ENCODE results near the gene TNFAIP8L2. TPM values are rescaled to one million over a fixed set of nuclear protein-coding genes. Genes with fewer than 3 reads are reported as not detected.

The TNFAIP8L2 gene
- total RNA-seq, 1 experiment from 2014 or later, result not detected

- Histone ChIP-seq H3K18ac (ENCODE audit: insufficient read length, low read depth, low read length) (no peak overlapping the region), H3K4me1 (ENCODE audit: insufficient read depth, low read length) (no peaks in the 10 kb centered on the region), H3K23ac (ENCODE audit: insufficient read length, low read depth, low read length) (no peak overlapping the region), H3K4me2 (ENCODE audit: insufficient read depth, insufficient read length, low read length) (no peak overlapping the region), H4K20me1 (ENCODE audit: control insufficient read depth, insufficient read depth, insufficient read length) (no peaks in the 10 kb centered on the region), H2BK15ac (ENCODE audit: low read depth, low read length) (no peak overlapping the region), H3K14ac (ENCODE audit: insufficient read depth, low read length) (no peak overlapping the region), H3K27me3 (ENCODE audit: insufficient read depth, low read length) (no peaks in the 10 kb centered on the region), H3T11ph (ENCODE audit: low read length) (no peak overlapping the region), H3K9ac (ENCODE audit: extremely low read depth, insufficient read length, low read length) (no peak overlapping the region), H3K79me2 (ENCODE audit: insufficient read depth, low read length) (no peaks in the 10 kb centered on the region), H3K56ac (ENCODE audit: insufficient read length, low read depth, low read length) (no peak overlapping the region), H2BK5ac (ENCODE audit: insufficient read length, low read length) (no peak overlapping the region), H4K8ac (replicated peaks; ENCODE audit: insufficient read length, low read depth, low read length) (no peak overlapping the region), H4K91ac (ENCODE audit: insufficient read length, low read depth, low read length) (no peak overlapping the region), H2BK120ac (ENCODE audit: low read depth, low read length, poor library complexity, severe bottlenecking) (no peak overlapping the region), H2BK12ac (ENCODE audit: insufficient read length, low read depth, low read length) (no peak overlapping the region), H3K79me1 (ENCODE audit: insufficient read depth, low read depth, low read length, poor library complexity, severe bottlenecking) (no peaks in the 10 kb centered on the region), H3K9me3 (ENCODE audit: control insufficient read depth, low read depth, low read length) (no peaks in the 10 kb centered on the region), H2AFZ (ENCODE audit: low read length) (no peak overlapping the region), H3K23me2 (ENCODE audit: insufficient read length, low read depth, low read length, poor library complexity, severe bottlenecking) (no peaks in the 10 kb centered on the region), H3K27ac (ENCODE audit: insufficient read length, low read depth, low read length) (no peak overlapping the region), H2BK20ac (ENCODE audit: low read depth, low read length, poor library complexity, severe bottlenecking) (no peak overlapping the region), H2AK5ac (ENCODE audit: insufficient read length, low read length) (no peak overlapping the region), H3K4ac (ENCODE audit: low read depth, low read length) (no peak overlapping the region), H4K5ac (ENCODE audit: insufficient read length, low read depth, low read length) (no peak overlapping the region)
- WGBS (ENCODE audit: extremely low coverage, insufficient read length, low lambda C conversion rate), result no CpG with 5 or more reads among the region's 6 CpGs
- H3K27me3 Mint-ChIP-seq (ENCODE audit: low read depth), result no peaks in the 10 kb centered on the region
- peaks cover 5 to 29% (median 21%) of the 10 kb centered on the region in 3 experiments; a peak in 6 of 7 replicates for H3K36me3 Mint-ChIP-seq (ENCODE audit: insufficient read depth in 1 of 3, low read depth in 3 of 3)
- no peak for TF ChIP-seq CTCF (conservative IDR thresholded peaks at IDR 0.05)
- H3K27ac Mint-ChIP-seq, result peak overlapping the region in 1 of 3 experiments; percentile 4; a peak in 1 of 7 replicates
- H3K4me1 Mint-ChIP-seq, result peaks cover 9 to 10% of the 10 kb centered on the region in 2 experiments; a peak in 3 of 4 replicates
- H3K4me3 Mint-ChIP-seq, result no peak overlapping the region
- DNase-seq, result no peak
- H3K9me3 Mint-ChIP-seq, result no peaks in the 10 kb centered on the region; a peak in 1 of 5 replicates
These were observed 650 bp downstream of the TNFAIP8L2 start for GRCh38 chr1:151157067-151157531.
